GM19238 (cell line): ENCODE results near the gene TMEM42.

ENCODE experiments used
- DNase-seq: peaks from one replicate; pipeline ENCODE4 v3.0.0; 2011; ENCODE audit warnings: low spot score; ENCODE audit not compliant: insufficient read length

TMEM42 gene

GRCh38 chr3:44874308-44874707, 12.6 kb downstream of the TMEM42 start, which contains the start of gene TGM4:
Gene TGM4 (plus strand): TSS chr3:44874608. CDS start chr3:44874679, 71 bp downstream.
- DNase-seq: no peak

DNA sequence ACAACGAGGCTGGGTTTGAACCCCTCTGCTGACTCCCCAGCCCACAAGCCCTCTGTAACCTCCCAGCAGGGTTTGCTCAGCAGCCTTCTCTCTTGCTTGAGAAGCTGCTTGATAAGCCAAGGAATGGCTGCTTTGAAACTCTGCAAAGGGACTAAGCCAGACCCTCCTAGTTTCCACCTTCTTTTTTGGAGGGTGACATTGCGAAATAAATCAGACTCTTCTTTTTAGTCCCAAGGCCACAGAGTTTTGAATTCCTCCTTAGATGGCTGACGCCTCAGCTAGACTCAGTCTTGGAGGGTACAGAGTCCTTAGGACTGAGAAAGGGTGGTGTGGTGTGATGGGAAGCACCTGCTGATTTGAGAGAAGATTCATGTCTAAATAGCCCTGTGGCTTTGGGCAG, 13.9 kb downstream of the TMEM42 start:
- no peak for DNase-seq

DNA sequence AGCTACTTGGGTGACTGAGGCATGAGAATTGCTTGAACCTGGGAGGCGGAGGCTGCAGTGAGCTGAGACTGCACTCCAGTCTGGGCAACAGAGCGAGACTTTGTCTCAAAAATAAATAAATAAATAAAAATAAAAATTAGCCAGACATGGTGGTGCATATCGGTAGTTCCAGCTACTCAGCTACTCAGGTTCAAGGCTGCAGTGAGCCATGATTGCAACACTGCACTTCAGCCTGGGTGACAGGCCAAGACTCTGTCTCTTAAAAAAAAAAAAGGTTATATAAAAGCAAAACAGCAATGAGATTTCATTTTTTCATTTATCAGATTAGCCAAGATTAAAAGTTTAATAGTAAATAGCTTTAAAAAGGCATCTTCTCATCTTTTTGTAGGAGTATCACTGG, 15.6 kb downstream of the TMEM42 start:
- no peak for DNase-seq

DNA sequence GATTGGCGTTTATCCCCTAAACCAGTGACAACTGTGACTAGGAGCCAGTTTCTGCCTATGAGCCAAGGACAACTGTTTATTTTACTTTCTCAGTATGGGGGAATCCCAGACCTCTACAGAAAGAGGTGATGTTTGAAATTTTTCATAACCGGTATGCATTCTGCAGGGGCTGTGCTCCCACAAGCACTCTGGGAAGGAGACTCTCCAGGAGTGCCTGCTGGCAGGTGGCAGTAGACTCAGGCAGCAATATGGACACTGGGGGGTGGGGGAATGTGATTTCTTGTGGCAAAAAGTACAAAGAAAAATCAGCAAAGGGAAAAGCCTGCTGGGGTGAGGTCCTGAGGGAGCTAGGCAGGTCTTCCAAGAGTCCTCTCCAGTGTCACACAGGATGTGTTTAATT, 18.6 kb downstream of the TMEM42 start:
- no peak for DNase-seq

- DNase-seq: no peak
Observed at GRCh38 chr3:44883213-44883955, 21.7 kb downstream of the TMEM42 start.

GRCh38 chr3:44883999-44884431, 22.3 kb downstream of the TMEM42 start:
- no peak for DNase-seq

- DNase-seq: no peak
Observed at GRCh38 chr3:44885618-44886017, 23.9 kb downstream of the TMEM42 start.

DNA sequence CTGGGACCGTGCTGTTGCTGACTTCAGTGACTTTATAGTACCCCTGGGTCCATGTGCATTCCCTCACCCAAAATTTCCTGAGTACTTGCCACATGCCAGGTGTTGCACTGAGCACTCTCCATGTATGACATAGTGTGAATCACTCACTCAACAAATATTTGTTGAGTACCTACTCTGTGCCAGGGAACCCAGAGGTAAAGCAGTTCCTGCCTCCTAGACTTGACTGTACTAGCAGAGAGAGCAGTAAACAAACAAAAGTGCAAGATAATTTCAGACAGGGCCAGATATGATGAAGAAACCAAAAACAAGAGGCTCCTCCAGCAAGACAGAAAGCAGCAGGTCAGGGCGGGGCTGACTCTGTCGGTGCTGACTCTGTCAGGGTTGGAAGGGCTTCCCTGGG, 24.8 kb downstream of the TMEM42 start:
- no peak for DNase-seq

DNA sequence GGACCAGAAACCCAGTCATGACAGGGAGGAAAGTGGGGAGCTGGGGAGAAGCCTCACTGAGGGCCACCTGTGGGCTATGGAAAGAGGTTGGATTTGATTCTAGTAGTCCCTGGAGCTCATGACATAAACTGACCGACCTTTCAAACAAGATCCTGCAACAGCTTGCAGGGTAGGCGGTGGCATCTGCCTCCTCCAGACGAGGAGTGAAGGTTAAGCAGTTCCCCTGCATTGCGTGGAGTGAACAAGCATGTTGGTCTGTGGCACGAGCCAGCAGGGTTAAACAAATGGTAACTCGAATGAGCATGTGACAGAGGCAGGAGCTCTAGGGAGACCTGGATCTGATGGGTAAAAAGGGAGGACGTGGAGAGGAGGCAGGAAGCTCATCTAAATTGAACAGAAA, 25.4 kb downstream of the TMEM42 start:
- no peak for DNase-seq

GRCh38 chr3:44890258-44890657, 28.5 kb downstream of the TMEM42 start:
- DNase-seq: no peak

GRCh38 chr3:44890852-44891251, 29.1 kb downstream of the TMEM42 start:
- DNase-seq: no peak

- no peak for DNase-seq
Observed at GRCh38 chr3:44892689-44893088, 31.0 kb downstream of the TMEM42 start.

- DNase-seq: no peak
Observed at GRCh38 chr3:44893097-44893496, 31.4 kb downstream of the TMEM42 start.

DNA sequence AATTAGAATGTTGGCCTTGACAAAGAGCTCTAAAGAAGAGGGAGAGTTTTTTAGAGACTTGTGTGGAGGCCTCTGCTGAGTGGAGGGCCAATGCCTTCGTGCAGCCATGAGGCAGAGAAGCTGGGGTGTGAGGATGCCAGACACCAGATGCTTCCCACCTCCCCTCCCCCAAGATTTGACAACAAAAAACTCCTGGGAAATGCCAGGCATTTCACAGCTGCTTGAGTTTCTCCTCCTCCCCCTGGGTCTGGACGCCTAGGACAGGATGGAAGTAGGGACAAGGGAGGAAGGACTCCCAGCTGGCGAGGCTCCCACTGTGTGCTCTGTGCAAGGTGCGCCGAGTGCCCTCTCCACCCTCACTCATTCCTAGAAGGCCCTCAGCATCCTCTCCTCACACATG, 32.8 kb downstream of the TMEM42 start:
- DNase-seq: no peak

DNA sequence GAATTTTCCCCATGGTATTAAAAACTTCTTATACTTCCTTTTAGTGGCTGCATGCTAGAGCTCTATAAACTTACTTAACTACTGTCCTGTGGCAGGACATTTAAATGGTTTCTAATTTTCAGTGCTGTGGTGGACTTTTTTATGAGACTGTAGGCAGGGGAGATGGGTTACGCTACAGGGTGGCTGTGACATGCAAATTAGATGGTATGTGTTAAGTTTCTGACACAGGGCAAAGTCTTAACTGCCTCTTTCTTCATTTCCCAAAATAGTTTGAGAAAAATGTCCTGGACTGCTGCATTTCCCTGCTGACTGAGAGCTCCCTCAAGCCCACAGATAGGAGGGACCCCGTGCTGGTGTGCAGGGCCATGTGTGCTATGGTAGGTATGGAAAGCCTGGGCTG, 34.7 kb downstream of the TMEM42 start:
- no peak for DNase-seq

DNA sequence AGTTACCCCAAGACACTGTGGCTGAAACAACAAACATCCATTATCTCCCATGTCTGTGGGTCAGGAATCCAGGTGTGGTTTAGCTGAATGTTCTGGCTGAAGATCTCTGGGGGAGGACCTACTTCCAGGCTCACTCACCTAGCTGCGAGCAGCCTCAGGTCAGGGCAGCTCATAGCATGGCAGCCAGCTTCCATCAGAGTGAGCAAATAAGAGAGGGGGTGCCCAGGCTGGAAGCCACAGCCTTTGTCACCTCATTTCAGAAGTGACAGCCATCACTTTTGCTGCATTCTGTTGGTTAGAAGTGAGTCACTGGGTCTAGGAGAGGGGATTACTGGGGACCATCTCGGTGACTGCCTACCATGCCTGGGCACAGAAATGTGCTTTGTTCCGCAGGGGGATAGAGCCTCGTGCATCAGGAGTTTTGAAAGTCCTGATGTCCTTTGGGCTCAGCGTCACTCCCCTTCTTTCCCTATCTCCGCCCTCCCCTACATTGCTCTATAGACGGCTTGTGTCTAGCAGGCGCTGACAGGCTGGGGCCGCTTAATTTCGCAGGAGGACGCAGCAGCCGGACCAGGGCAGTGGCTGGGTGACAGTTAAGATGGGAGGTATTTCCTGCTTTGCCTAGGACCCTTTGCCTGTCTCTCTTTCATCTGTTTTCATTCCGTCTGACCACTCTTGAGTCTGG, 38.1 kb downstream of the TMEM42 start:
- no peak for DNase-seq

DNA sequence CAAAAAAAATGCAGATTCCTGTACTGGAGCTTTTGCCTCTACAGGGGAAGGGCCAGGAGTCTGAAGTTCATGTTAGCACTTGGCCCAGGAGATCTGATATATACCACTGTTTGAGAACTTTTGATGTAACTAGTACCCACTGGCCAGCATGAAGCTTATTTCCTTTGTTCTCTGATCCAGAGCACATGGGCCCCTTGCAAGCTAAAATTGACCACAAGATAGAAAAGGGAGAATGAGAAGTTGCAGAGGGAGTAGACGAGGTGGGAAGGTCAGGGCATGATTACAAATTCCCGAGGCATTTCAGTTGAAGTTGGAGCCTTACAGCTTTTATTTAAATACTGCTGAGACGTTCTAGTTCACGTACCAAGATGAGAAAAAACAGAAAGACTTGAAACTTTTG, 40.9 kb downstream of the TMEM42 start:
- DNase-seq: no peak

DNA sequence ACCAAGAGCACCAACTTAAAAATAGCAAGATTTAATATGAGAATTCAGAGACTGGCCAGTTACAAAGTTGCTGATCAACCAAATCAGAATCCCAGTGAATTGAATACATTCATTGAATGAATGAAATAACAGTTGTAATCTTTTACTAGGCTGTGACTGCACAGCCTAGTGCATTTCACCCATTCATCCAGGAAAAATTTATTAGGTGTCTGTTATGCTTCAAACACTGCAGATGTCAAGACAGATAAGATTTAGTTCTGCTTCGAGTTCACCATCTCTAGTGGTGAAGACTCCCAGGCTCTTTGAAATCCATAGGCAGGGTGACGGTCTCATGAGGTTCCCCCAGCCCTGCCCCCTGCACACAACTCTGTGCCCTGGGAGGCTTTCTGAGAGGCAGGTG, 41.6 kb downstream of the TMEM42 start:
- no peak for DNase-seq

DNA sequence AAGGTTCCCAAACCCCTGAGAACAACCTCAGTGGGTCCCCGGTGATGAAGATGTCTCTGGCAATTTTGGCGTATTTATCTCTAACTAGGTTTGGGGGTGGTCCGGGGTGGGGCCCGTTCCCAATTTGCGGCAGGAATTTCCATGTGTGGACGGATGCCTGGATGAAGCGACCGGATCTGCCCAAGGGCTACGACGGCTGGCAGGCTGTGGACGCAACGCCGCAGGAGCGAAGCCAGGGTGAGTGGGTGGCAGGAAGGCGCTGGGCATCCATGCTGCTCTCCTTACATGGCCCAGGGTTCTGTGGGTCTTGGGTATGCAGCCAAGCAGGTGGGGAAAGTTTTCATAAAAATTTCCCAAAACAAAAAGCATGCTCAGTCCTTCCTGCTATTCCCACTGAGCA, 42.0 kb downstream of the TMEM42 start:
- DNase-seq: no peak

DNA sequence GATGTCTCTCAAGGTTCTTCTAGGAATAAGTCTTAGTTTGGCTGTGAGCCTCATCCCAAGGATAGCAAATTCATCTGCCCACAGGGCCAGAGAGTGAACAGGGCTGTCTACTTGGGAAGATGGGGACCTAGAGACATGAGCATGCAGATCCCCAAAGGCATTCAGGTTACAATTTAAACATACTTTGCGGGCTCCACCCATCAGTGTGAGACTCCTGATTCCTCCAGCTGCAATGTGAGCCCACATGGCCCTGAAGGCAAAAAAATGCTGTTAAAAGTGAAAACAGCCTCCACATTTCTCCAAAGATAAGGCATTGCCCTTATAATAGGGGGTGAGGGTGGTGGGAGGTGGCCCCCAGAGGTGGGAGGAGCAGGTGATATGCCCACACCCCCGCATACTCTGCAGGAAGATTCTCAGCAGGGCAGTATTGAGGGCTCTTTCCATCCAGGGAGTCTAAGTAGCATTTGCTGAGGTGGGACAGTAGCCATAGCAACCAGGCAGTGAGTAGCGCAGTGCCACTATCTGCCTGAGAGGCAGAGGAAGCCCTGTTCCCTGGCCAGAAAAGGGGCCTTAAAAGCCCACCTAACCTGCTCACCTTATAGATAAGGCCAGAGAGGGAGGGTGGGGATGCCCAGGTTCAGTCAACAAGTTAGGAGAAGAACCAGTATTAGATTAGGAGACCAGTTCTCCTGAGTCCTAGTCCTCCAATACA, 43.9 kb downstream of the TMEM42 start:
- DNase-seq: no peak

DNA sequence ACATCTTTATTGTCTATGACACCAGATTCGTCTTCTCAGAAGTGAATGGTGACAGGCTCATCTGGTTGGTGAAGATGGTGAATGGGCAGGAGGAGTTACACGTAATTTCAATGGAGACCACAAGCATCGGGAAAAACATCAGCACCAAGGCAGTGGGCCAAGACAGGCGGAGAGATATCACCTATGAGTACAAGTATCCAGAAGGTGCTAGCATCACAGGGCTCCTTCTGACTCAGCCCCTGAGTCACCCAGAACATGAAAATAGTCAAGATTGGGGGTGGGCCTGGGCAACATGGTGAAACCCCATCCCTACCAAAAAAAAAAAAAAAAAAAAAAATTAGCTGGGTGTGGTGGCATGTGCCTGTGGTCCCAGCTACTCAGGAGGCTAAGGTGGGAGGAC, 45.3 kb downstream of the TMEM42 start:
- no peak for DNase-seq

- DNase-seq: no peak
Observed at GRCh38 chr3:44907612-44908011, 45.9 kb downstream of the TMEM42 start.
